Stimulated activated effector memory CD8-positive, alpha-beta T cell treated with anti-CD3 and anti-CD28 coated beads, Interleukin-12 subunit alpha, Interleukin-12 subunit beta, amount 100 ng/mL, for 72 hours (primary cell): ENCODE results near the gene CAPN13.
A peak's percentile ranks its signal among the peaks of the same experiment; 100 is the strongest.

Experiments used
- ATAC-seq: fragments of 150-1000 bp; cut with Tn5 transposase; 2 replicates; pipeline ENCODE4 v1.10.0; 2021
- DNase-seq, 2 donors: peaks; one replicate each; pipeline ENCODE4 v3.0.0; 2021 to 2022; ENCODE audit warnings: low spot score in 2 of 2
- H3K27ac Mint-ChIP-seq: one replicate; pipeline ENCODE4 v1.8.0; 2022; ENCODE audit warnings: mild to moderate bottlenecking, mixed read lengths
- H3K36me3 Mint-ChIP-seq: one replicate; pipeline ENCODE4 v1.8.0; 2022; ENCODE audit warnings: mild to moderate bottlenecking, mixed read lengths
- H3K4me1 Mint-ChIP-seq: one replicate; pipeline ENCODE4 v1.8.0; 2022; ENCODE audit warnings: mixed read lengths
- H3K4me3 Mint-ChIP-seq: one replicate; pipeline ENCODE4 v1.8.0; 2022; ENCODE audit warnings: mild to moderate bottlenecking, mixed read lengths
- H3K9me3 Mint-ChIP-seq: one replicate; pipeline ENCODE4 v1.8.0; 2022; ENCODE audit warnings: mixed read lengths

Gene CAPN13

GRCh38 chr2:30694286-30695055, 112.8 kb downstream of the CAPN13 start:
- H3K9me3 Mint-ChIP-seq: no peaks in the 10 kb centered on the region
- H3K4me3 Mint-ChIP-seq: no peak overlapping the region
- H3K4me1 Mint-ChIP-seq: no peaks in the 10 kb centered on the region
- ATAC-seq (no peak), DNase-seq (peak in 1 of 2 donors; percentile 34)
- no peaks in the 10 kb centered on the region for H3K36me3 Mint-ChIP-seq
- no peak overlapping the region for H3K27ac Mint-ChIP-seq

DNA sequence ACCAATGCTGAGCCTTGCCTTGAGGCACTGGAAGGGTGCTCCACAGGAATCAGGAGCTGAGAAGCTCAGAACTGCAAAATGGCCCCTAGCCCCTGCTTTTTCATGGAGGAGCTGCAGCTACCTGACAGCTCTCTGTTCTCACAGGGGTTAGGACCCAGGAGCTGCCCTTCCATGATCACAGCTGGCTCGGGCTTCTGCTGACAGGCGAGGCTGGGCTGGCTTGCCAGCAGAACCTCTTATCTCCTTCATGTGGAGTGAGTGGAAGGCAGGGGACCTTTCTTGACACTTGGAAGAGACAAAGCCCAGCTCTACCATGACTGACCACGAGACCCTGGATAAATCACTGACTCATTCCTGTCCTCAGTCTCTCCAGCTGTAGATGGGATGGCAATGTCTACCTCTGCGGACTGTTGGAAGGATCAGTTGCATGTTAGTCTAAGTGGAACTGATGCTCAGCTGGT, 113.4 kb downstream of the CAPN13 start:
- ATAC-seq (no peak), DNase-seq (peak in 1 of 2 donors; percentile 38)
- Mint-ChIP-seq H3K36me3 (no peaks in the 10 kb centered on the region), H3K9me3 (no peaks in the 10 kb centered on the region), H3K4me1 (no peaks in the 10 kb centered on the region), H3K4me3 (no peak overlapping the region), H3K27ac (no peak overlapping the region)

DNA sequence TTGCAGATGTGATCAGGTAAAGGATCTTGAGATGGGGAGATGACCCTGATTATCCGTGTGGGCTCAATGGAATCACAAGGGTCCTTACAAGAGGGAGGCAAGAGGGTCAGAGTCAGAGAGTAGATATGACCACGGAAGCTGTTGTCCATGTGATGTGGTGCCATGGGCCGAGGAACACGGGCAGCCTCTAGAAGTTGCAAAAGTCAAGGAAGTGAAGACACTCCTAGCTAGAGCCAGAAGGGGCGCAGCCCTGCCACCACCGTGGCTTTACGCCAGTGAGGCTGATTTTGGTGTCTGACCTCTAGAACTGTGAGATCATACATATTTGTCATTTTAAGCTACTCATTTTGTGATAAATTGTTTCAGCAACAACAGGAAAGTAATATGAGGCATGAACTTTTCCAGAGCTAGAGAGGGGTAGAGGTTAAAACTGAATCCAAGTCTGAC, 114.4 kb downstream of the CAPN13 start:
- no peak for ATAC-seq
- H3K9me3 Mint-ChIP-seq: no peaks in the 10 kb centered on the region
- no peaks in the 10 kb centered on the region for H3K4me1 Mint-ChIP-seq
- H3K36me3 Mint-ChIP-seq: no peaks in the 10 kb centered on the region
- H3K27ac Mint-ChIP-seq: peak overlapping the region; percentile 14
- no peak overlapping the region for H3K4me3 Mint-ChIP-seq
- peak in 1 of 2 donors; percentile 42 for DNase-seq

DNA sequence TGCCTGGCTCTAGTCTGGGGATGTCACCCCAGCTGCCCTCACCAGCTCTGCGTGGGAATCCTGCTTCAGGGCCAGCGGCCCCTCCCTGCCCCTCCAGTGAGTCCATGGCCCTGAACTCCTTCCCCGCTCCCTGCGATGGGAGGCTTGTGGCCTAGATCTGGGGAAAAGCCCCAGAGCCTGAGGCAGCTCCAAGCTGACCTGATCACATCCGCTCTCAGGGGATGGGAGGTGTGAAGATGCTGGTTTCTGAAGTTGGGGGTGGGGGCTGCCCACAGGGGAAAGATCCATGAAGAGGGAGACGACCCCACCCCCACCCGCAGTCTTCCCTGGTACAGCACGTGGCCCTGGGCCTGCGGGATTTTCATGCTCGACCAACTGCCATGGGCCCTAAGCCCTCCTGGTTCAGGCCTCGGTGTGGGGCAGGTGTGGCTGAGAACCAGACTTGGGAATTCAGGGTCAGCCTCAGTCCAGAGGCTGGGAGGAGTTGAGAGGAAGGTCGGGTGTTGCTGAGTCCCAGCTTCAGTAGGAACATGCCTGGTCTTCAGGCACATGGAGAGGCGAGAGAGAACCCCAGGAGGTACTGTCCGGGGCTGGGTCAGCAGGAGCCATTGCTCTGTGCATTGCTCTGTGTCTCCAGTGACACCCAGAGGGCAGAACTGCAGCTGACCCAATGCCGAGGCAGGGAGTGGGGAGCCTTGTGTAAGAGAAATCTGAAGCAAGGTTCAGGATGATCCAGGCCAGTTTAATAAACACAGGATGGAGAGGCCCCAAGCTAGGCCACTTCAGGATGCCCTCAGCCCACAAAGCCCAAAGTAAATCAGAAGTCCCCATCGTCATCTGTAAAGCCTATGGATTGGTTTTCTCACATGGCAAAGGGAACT, 115.1 kb downstream of the CAPN13 start:
- Mint-ChIP-seq H3K9me3 (no peaks in the 10 kb centered on the region), H3K27ac (peak overlapping the region; percentile 14), H3K4me1 (no peaks in the 10 kb centered on the region), H3K4me3 (no peak overlapping the region), H3K36me3 (no peaks in the 10 kb centered on the region)
- DNase-seq (peak in 1 of 2 donors; percentile 43), ATAC-seq (no peak)

- H3K9me3 Mint-ChIP-seq: no peaks in the 10 kb centered on the region
- no peak for ATAC-seq
- no peak overlapping the region for H3K27ac Mint-ChIP-seq
- no peak overlapping the region for H3K4me3 Mint-ChIP-seq
- peak in 1 of 2 donors; percentile 39 for DNase-seq
- H3K4me1 Mint-ChIP-seq: no peaks in the 10 kb centered on the region
- no peaks in the 10 kb centered on the region for H3K36me3 Mint-ChIP-seq
Measured at GRCh38 chr2:30691091-30691947, 115.9 kb downstream of the CAPN13 start.

GRCh38 chr2:30690126-30690561, 117.1 kb downstream of the CAPN13 start:
- Mint-ChIP-seq H3K36me3 (no peaks in the 10 kb centered on the region), H3K4me3 (no peak overlapping the region), H3K9me3 (no peaks in the 10 kb centered on the region), H3K4me1 (no peaks in the 10 kb centered on the region), H3K27ac (no peak overlapping the region)
- DNase-seq (peak in 1 of 2 donors; percentile 32), ATAC-seq (no peak)

DNA sequence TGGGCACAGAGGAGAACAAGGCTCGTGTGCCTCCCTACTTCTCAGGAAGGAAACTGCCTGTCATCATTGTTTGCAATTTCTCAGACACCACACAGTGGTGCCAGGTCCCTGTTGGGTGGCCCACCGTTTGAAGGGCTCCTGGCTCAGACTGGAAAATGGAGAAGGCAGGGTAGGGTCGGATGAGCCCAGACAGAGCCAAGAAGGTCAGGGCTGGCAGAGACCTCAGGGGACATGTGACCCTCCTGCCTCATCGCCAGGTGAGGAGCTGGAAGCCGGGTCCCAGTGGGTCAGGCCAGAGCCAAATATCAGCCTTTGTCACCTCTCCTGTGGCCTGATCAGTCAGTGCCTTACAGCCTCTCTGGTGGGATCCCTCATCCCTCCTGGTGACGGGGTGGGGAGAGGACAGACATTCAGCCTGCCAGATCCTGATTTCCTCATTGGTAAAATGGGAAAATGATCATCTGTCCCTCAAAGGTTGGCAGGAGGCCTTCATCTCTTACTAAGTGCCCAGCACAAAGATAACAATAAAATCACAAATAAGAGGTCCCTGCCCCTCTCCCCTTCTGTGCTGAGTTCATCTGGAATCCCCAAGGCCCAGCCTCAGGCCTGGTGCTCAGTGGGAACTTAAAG, 117.6 kb downstream of the CAPN13 start:
- DNase-seq (peak in 1 of 2 donors; percentile 36), ATAC-seq (no peak)
- H3K4me1 Mint-ChIP-seq: no peaks in the 10 kb centered on the region
- H3K9me3 Mint-ChIP-seq: no peaks in the 10 kb centered on the region
- no peak overlapping the region for H3K4me3 Mint-ChIP-seq
- H3K36me3 Mint-ChIP-seq: no peaks in the 10 kb centered on the region
- H3K27ac Mint-ChIP-seq: no peak overlapping the region

- no peak overlapping the region for H3K4me3 Mint-ChIP-seq
- ATAC-seq (no peak), DNase-seq (peak in 1 of 2 donors; percentile 29)
- no peaks in the 10 kb centered on the region for H3K9me3 Mint-ChIP-seq
- H3K4me1 Mint-ChIP-seq: no peaks in the 10 kb centered on the region
- no peak overlapping the region for H3K27ac Mint-ChIP-seq
- no peaks in the 10 kb centered on the region for H3K36me3 Mint-ChIP-seq
Measured at GRCh38 chr2:30688956-30689401, 118.3 kb downstream of the CAPN13 start.

GRCh38 chr2:30686669-30687068, 120.6 kb downstream of the CAPN13 start:
- H3K4me3 Mint-ChIP-seq: no peak overlapping the region
- H3K9me3 Mint-ChIP-seq: no peaks in the 10 kb centered on the region
- H3K27ac Mint-ChIP-seq: no peak overlapping the region
- H3K4me1 Mint-ChIP-seq: no peaks in the 10 kb centered on the region
- no peak for ATAC-seq
- peak in 1 of 2 donors; percentile 29 for DNase-seq
- no peaks in the 10 kb centered on the region for H3K36me3 Mint-ChIP-seq

DNA sequence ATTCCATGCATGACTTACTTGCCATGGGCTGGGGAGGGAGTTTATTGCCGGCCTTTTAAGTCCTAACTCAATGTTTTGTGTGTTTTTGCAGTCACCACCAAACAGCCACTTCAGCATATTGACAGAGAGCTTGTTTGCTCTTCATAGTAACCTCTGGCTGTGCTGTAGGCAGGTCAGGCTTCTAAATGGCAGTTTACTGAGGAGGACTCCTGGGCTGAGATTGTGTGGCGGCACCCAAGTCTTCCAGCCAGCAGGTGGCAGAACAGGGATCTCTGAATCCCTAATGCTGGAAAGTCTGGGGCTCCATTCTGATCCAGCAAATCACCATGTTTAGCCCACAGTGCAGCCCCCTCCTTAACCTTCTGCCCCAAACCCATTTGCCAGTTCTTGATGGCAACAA, 121.2 kb downstream of the CAPN13 start:
- Mint-ChIP-seq H3K4me3 (no peak overlapping the region), H3K4me1 (no peaks in the 10 kb centered on the region), H3K36me3 (no peaks in the 10 kb centered on the region), H3K27ac (no peak overlapping the region), H3K9me3 (no peaks in the 10 kb centered on the region)
- ATAC-seq (no peak), DNase-seq (peak in 1 of 2 donors; percentile 45)

- H3K4me3 Mint-ChIP-seq: no peak overlapping the region
- H3K27ac Mint-ChIP-seq: no peak overlapping the region
- no peak for ATAC-seq
- peak in 1 of 2 donors; percentile 33 for DNase-seq
- H3K4me1 Mint-ChIP-seq: no peaks in the 10 kb centered on the region
- H3K9me3 Mint-ChIP-seq: no peaks in the 10 kb centered on the region
- H3K36me3 Mint-ChIP-seq: no peaks in the 10 kb centered on the region
Measured at GRCh38 chr2:30684996-30685395, 122.2 kb downstream of the CAPN13 start.

DNA sequence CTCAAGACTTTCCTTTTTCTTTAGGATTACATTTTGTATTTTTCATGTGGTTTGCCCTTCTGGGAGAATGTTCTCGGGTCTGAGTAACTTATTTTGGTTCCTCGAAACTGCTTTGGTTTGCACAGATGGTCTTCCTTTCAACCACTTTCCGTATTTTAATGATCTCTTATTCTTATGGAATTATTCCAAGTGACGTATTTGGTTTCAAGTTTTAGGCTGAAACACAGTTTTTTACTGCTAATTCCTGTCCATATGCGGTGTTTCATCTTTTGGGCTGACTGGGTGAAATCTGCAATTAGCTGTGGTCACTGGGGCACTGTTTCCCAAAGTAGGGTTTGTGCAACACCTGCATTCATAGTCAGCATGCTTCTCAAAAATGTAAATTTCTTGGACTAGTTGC, 122.7 kb downstream of the CAPN13 start:
- Mint-ChIP-seq H3K27ac (no peak overlapping the region), H3K36me3 (no peaks in the 10 kb centered on the region), H3K4me1 (no peaks in the 10 kb centered on the region), H3K4me3 (no peak overlapping the region), H3K9me3 (no peaks in the 10 kb centered on the region)
- DNase-seq (no peak), ATAC-seq (no peak)

- no peak for ATAC-seq
- DNase-seq: no peak
- no peaks in the 10 kb centered on the region for H3K4me1 Mint-ChIP-seq
- no peak overlapping the region for H3K27ac Mint-ChIP-seq
- H3K36me3 Mint-ChIP-seq: no peaks in the 10 kb centered on the region
- H3K4me3 Mint-ChIP-seq: no peak overlapping the region
- no peaks in the 10 kb centered on the region for H3K9me3 Mint-ChIP-seq
Measured at GRCh38 chr2:30684026-30684425, 123.2 kb downstream of the CAPN13 start.

DNA sequence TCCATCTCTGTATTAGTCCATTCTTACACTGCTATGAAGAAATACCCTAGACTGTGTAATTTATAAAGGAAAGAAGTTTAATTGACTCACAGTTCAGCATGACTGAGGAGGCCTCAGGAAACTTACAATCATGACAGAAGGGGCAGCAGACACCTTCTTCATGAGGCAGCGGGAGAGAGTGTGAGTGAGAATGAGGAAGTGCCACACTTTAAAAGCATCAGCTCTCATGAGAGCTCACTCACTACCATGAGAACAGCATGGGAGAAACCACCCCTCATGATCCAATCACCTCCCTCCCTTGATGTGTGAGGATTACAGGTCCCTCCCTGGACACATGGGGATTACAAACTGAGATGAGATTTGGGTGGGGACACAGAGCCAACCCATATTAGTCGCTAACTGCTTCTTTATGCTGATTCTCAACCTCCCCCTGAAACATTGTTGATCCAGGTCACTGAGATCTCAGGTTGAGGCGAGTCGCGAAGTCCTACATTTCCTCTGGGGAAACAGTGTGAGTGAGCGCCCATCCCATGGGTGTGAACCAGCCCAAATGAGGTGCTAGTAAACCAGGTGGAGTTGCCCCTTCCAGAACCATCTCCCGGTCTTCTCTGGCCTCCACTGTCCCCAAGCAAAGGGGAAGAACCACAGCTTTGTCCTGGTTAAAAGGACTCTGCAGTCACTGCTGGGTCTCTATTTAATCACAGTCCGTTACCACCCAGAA, 123.8 kb downstream of the CAPN13 start:
- Mint-ChIP-seq H3K4me1 (no peaks in the 10 kb centered on the region), H3K4me3 (no peak overlapping the region), H3K36me3 (no peaks in the 10 kb centered on the region), H3K9me3 (no peaks in the 10 kb centered on the region), H3K27ac (no peak overlapping the region)
- no peak for ATAC-seq
- peak in 1 of 2 donors; percentile 39 for DNase-seq
